K562 (cell line): ENCODE measurements around the gene NAB1. TPM values are rescaled to one million over a fixed set of nuclear protein-coding genes. Genes with fewer than 3 reads are reported as not detected.

ENCODE experiments used
- CTCF ChIP-seq, 3 experiments: IDR thresholded peaks in 2 of 3; conservative IDR thresholded peaks in 1 of 3; 2 replicates each; pipeline ENCODE4 v1.5.1; 2011 to 2012; ENCODE audit warnings: low read length in 3 of 3, mild to moderate bottlenecking in 3 of 3, control low read depth in 2 of 3, improper control_type of control experiment in 1 of 3, inconsistent platforms in 1 of 3, low read depth in 1 of 3, mixed read lengths in 1 of 3, moderate library complexity in 1 of 3; ENCODE audit not compliant: insufficient read depth in 2 of 3
- ELF1 ChIP-seq: fragments of 200-800 bp; sonication (Bioruptor generic); IDR thresholded peaks from 2 replicates; pipeline ENCODE4 v1.6.1; 2016; ENCODE audit warnings: missing genetic modification characterization, missing compliant biosample characterization
- ETS2 ChIP-seq: IDR thresholded peaks from 2 replicates; pipeline ENCODE4 v1.6.1; 2016; ENCODE audit warnings: borderline replicate concordance, missing genetic modification characterization, mild to moderate bottlenecking, moderate library complexity, missing compliant biosample characterization; ENCODE audit not compliant: poor library complexity, severe bottlenecking
- EZH2 ChIP-seq: IDR thresholded peaks from 2 replicates; pipeline ENCODE4 v1.6.1; 2012; ENCODE audit warnings: low read depth, mild to moderate bottlenecking, inconsistent platforms, low read length, borderline replicate concordance
- MAFG ChIP-seq: fragments of 450-650 bp; conservative IDR thresholded peaks from 2 replicates; pipeline ENCODE4 v1.6.1; 2016; ENCODE audit warnings: missing genetic modification characterization, missing compliant biosample characterization
- RAD21 ChIP-seq, 2 experiments: fragments of 250-450 bp in 1 of 2; fragments of 450-650 bp in 1 of 2; sonication (Bioruptor Pico) in 1 of 2; formaldehyde crosslinking in 1 of 2; IDR thresholded peaks in 1 of 2; conservative IDR thresholded peaks in 1 of 2; 2 replicates each; pipeline versions ENCODE4 v1.4.0 to v1.8.0; 2020 to 2022; ENCODE audit warnings: mild to moderate bottlenecking in 2 of 2, moderate library complexity in 1 of 2
- YY1 ChIP-seq, 3 experiments: IDR thresholded peaks; 2 replicates each; pipeline ENCODE4 v1.6.1; 2011; ENCODE audit warnings: low read length in 2 of 3, mild to moderate bottlenecking in 2 of 3, moderate library complexity in 2 of 3, borderline replicate concordance in 1 of 3, control low read depth in 1 of 3, low read depth in 1 of 3; ENCODE audit not compliant: insufficient read depth in 3 of 3, insufficient replicate concordance in 2 of 3, control insufficient read depth in 1 of 3, insufficient read length in 1 of 3; ENCODE audit errors: extremely low read depth in 1 of 3
- ZBTB33 ChIP-seq: sonication (generic); formaldehyde crosslinking; IDR thresholded peaks from 2 replicates; pipeline ENCODE4 v1.8.1; 2023; ENCODE audit warnings: mild to moderate bottlenecking, missing genetic modification reagents
- polyA plus RNA-seq, 8 experiments: library from polyadenylated mRNA; depleted of rRNA in 4 of 8; stranded (reverse) in 5 of 8; unstranded in 3 of 8; fragments of >200 nt; fragmentation: Nextera tagmentation in 2 of 8; fragmentation: Illumina TruSeq in 1 of 8; extraction: Ambion mirVana in 2 of 8; extraction: Trizol in 1 of 8; gene quantifications; 2 replicates each; pipeline versions ENCODE4 v1.2.1 to v1.2.3, GENCODE V29; 2011 to 2014; ENCODE audit warnings: inconsistent platforms in 1 of 8, missing spikeins in 1 of 8
- total RNA-seq, 7 experiments: library from RNA; depleted of rRNA in 6 of 7; stranded (reverse); fragments of >200 nt in 6 of 7; fragmentation: Illumina TruSeq in 2 of 7; extraction: Trizol in 2 of 7; gene quantifications; 2 replicates each; pipeline versions ENCODE4 v1.2.1 to v1.2.3, GENCODE V29; 2011 to 2021; ENCODE audit warnings: low replicate concordance in 1 of 7
- TF ChIP-seq, protein P1 (sequence below): fragments of 450-650 bp; IDR thresholded peaks from 2 replicates; pipeline ENCODE4 v1.6.1; 2017; ENCODE audit warnings: antibody characterized with exemption, mild to moderate bottlenecking

NAB1 gene
- total and polyA plus RNA-seq, 9 of the 15 experiments (the other 6 are each of a cell fraction or from before 2014, with no cell fraction given): 3.1 to 23.0 (median 16.3) TPM

DNA sequence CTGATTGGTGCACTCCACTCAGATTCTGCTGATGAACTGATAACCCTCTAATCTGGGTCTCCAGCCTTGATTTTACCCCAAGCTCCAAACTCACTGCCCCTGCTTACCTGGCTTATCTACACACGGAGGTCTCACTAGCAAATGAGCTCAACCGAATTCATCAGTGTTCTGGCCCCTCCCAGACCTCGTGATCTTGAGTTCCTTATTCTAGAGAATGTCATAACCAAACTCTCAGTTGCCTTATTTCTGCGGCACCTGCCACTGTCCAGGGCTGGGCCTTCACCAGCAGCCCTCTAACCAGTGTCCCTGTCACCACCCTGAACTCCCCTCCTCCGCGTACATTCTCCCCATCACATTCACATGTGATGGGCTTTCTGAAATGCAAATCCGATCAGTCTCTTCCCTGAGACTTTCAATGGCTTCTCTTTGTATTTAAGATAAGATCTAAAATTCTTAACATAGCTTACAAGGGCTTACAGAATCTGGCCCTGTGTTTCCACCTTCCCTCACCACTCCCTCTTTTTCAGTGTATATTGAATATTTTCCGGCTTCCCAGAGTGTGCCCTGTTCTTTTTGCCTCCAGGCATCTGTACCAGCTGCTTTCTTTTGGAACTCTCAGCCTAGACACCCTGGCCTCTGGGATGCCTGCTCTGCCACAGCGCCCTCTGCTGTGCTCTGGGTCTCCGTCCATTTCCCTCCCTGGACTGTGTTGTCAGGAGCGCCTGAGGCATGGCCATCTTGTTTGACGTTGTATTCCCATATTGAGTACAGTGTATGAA lies 31.1 kb downstream of the NAB1 start (continued):
- TF ChIP-seq ZBTB33 (CRISPR knock-in tag) (peak; percentile 81), CTCF (IDR thresholded peaks at IDR 0.05 in 2 of 3, conservative IDR thresholded peaks at IDR 0.05 in 1 of 3; ENCODE audit: insufficient read depth in 2 of 3, low read depth in 1 of 3, low read length in 3 of 3) (peak; percentile 62 to 71 (median 65)), ETS2 (tag) (no peak), EZH2 (no peak), YY1 (IDR thresholded peaks at IDR 0.05; ENCODE audit: borderline replicate concordance in 1 of 3, control insufficient read depth in 1 of 3, extremely low read depth in 1 of 3, insufficient read depth in 3 of 3, insufficient read length in 1 of 3, insufficient replicate concordance in 2 of 3, low read depth in 1 of 3, low read length in 2 of 3) (peak in 2 of 3 experiments; percentile 81 to 87), MAFG (no peak), ELF1 (tag) (no peak), RAD21 (CRISPR knock-in tag; conservative IDR thresholded peaks at IDR 0.05 in 1 of 2, IDR thresholded peaks at IDR 0.05 in 1 of 2) (peak; percentile 45 to 70)
- TF ChIP-seq, protein P1, sequence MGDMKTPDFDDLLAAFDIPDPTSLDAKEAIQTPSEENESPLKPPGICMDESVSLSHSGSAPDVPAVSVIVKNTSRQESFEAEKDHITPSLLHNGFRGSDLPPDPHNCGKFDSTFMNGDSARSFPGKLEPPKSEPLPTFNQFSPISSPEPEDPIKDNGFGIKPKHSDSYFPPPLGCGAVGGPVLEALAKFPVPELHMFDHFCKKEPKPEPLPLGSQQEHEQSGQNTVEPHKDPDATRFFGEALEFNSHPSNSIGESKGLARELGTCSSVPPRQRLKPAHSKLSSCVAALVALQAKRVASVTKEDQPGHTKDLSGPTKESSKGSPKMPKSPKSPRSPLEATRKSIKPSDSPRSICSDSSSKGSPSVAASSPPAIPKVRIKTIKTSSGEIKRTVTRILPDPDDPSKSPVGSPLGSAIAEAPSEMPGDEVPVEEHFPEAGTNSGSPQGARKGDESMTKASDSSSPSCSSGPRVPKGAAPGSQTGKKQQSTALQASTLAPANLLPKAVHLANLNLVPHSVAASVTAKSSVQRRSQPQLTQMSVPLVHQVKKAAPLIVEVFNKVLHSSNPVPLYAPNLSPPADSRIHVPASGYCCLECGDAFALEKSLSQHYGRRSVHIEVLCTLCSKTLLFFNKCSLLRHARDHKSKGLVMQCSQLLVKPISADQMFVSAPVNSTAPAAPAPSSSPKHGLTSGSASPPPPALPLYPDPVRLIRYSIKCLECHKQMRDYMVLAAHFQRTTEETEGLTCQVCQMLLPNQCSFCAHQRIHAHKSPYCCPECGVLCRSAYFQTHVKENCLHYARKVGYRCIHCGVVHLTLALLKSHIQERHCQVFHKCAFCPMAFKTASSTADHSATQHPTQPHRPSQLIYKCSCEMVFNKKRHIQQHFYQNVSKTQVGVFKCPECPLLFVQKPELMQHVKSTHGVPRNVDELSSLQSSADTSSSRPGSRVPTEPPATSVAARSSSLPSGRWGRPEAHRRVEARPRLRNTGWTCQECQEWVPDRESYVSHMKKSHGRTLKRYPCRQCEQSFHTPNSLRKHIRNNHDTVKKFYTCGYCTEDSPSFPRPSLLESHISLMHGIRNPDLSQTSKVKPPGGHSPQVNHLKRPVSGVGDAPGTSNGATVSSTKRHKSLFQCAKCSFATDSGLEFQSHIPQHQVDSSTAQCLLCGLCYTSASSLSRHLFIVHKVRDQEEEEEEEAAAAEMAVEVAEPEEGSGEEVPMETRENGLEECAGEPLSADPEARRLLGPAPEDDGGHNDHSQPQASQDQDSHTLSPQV: 0 out of 2 replicates have a peak, but pooled peaks have one; percentile 33
